GM21786 (cell line): ENCODE results near the gene NGEF.

Experiments used
- ATAC-seq: cut with Tn5 transposase; IDR thresholded peaks from one replicate; pipeline ENCODE4 v1.9.1; 2021; ENCODE audit not compliant: unreplicated experiment

NGEF gene

DNA sequence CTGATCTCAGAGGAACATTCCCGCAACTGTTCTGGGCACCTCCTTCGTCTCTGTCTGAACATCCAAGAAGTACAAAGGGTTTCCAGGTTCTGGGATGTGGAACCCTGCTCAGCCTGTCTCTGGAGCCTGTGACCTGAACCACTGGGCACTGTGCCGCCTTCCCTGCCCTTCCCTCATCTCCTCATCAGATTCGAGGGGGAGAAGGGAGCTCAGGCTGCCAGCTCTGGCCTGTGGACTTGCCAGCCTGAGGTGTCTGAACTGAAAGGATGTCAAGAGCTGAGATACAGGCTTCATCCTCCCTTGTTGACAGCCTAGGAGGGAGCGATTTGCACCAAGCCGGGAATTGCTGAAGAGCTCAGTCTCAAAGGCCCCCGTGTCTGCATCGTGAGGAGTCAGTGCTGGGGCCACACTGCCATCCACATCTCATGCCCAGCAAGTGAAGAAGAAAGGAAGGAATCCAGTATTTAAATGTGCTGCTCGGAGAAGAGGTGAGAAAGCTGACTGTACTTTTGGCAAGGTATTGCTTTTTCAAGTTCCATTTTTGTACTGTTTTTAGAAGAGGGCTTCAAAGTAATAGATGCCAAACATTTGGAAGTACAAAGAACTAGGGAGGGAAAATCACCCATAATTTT lies 32.0 kb upstream of the NGEF start:
- no peak for ATAC-seq

DNA sequence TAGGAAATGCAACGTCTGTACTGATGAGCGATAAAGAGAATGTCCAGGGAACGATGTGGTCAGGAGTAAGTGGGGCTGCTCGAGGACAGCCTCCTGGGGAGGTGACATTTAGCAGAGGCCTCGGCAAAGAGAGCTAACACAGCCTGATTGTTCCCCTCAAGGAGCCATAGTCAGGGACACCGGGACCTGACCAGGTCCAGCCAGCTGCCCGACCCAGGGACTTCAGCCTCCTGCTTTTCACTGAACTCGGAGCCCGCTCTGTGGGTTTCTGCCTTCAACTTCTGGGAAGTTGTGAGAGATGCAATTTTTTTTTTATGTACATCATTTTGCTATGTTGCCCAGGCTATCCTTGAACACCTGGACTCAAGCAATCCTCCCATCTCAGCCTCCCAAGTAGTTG lies 29.5 kb upstream of the NGEF start:
- ATAC-seq = no peak

DNA sequence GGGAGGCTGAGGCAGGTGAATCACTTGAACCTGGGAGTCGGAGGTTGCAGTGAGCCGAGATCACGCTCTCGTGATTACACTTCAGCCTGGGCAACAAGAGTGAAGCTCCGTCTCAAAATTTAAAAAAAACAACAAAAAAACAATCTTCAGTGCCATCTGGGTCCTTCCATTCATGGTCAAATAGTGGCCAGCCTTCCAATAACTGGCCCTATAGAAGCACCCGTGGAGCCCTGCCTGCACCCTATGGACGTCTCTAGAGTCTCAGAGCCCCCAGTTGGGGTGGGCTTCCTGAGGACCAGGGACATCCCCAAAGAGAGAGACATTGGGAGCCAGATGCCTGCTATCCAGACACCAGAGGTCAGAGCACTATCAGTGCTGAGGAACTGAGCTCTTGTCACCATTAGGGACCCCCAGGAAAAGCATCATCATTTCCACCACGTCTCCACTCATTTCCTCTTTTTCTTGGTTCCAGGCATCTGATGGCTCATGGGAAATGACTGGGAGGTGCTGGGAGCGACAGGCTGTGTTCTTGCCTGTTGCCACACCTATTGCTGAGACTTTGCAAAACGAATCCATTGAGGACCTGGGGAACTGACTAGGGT lies 28.8 kb upstream of the NGEF start:
- ATAC-seq = no peak

DNA sequence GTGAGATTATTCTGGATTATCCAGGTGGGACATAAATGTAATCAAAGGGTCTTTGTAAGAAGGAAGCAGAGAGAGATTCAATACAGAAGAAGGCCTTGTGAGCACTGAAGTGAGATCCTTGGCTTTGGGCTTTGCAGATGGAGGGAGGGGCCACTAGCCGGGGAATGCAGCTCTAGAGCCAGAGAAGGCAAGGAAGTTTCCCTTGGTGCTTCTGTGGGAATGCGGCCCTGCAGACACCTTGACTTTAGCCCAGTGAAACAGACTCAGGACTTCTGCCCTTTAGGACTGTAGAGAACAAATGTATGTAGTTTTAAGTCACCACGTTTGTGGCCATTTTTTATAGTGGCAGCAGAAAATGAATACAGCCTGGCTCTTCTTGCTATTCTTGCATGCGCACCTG lies 27.5 kb upstream of the NGEF start:
- no peak for ATAC-seq

DNA sequence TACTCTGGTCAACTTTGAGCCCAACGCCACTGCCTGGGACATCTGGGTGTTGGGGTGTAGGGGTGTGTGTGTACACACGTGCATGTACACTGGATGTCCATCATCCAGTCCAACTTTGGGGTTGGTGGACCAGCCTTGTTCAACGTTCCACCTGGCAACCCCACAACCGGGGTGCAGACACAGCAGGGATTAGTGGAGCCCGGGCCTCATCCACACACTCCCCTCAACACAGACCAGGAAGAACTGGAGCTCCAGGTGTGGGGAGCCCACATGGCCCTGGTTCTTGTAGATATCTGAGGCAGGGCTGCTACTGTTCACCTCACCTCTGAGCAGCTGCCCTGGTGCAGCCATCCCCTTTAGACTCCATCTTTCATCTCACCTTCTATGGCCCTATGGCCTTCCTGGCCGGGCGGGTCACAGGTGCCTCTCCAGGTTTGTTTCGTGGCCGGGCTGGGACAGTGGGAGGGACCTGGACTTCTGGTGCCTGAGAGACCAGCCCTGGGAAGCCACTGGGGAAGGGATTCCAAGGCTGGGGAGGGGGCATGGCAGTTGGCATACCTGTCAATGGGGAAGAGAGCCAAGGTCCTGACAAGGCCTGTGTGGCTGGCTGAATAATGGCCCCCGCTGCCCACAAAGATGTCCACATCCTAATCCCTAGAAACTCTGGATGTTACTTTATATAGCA lies 26.9 kb upstream of the NGEF start:
- no peak for ATAC-seq

DNA sequence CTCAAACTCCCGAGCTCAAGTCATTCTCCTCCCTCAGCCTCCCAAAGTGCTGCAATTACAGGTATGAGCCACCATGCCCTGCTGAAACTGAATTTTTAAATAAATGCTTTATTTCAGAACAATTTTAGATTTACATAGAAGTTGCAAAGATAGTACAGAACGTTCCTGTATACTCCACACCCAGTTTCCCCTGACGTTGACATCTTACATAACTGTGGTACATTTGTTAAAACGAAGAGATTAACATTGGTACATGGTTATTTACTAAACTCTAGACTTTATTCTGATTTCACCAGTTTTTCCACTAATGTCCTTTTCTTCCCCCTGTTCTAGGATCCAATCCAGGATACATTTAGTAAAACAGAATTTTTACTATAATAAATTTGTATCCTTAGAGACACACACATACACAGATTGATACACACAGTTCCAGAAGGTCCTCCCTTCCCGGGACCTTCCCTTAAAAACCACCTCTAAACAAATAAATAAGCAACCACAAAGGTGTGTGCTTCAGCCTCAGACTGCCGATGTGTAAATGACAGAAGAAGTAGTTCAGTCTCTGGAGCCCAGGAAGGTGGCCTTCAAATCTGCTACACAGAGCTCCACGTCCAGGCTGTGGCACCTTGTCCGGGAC lies 26.3 kb upstream of the NGEF start:
- ATAC-seq = no peak

DNA sequence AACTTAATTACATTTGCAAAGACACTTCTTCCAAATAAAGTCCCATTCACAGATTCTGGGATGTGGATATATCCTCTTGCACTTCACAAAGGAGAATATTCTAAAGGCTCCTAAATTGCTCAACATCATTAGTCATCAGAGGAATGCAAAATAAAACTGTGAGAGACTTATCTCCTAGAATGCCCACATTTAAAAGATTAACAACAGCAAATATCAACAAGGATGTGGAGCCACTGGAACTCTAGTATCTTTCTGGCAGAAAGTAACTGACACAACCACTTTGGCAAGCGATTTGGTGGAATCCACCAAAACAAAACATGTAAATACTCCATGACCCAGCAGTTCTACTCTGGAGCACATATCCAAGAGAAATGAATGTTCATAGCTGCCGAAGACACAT lies 24.0 kb upstream of the NGEF start:
- ATAC-seq = no peak

DNA sequence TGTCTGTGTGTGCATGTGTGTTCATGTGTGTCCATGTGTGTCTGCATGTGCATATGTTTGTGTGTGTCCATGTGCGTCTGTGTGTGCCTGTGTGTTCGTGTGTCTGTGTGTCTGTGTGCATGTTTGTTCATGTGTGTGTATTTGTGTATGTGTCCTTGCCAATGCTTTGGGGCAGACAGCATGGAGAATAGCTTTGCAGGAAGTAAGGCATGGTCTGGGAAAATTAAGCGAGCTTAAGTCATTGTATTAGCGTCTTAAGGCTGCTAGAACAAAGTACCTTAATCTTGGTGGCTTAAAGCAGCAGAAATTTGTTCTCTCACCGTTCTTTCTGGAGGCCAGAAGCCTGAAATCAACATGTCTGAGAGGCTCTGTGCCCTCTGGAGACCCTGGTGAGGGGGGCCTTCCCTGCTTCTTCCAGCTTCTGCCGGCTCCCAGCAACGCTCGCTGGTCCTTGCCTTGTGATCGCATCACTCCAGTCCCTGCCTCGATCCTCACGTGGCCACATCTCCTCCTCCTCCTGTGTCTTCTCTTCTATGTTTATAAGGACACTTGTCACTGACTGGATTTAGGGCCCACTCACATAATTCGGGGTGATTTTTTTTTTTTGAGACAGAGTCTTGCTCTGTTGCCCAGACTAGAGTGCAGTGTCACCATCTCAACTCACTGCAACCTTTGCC lies 23.2 kb upstream of the NGEF start:
- ATAC-seq = no peak

DNA sequence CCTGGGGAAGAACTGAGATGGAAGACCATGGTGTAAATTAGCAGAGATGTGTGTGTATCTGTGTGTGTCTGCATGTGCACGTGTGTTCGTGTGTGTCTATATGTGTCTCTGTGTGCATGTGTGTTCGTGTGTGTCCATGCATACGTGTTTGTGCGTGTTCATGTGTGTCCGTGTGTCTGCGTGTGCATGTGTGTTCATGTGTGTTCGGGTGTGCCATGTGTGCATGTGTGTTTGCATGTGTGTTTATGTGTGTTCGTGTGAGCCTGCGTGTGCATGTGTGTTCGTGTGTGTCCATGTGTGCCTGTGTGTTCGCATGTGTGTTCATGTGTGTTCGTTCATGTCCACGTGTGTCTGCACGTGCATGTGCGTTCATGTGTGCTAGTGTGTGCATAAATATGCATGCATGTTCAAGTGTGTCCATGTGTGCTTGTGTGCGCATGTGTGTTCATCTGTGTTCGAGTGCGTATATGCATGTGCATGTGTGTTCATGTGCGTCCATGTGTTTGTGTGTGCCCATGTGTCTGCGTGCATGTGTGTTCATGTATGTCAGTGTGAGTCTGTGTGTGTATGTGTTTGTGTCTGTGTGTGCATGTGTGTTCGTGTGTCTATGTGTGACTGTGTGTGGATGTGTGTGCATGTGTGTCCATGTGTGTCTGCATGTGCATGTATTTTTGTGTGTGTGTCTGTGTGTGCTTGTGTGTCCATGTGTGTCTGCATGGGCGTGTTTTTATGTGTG lies 22.5 kb upstream of the NGEF start:
- ATAC-seq = no peak

DNA sequence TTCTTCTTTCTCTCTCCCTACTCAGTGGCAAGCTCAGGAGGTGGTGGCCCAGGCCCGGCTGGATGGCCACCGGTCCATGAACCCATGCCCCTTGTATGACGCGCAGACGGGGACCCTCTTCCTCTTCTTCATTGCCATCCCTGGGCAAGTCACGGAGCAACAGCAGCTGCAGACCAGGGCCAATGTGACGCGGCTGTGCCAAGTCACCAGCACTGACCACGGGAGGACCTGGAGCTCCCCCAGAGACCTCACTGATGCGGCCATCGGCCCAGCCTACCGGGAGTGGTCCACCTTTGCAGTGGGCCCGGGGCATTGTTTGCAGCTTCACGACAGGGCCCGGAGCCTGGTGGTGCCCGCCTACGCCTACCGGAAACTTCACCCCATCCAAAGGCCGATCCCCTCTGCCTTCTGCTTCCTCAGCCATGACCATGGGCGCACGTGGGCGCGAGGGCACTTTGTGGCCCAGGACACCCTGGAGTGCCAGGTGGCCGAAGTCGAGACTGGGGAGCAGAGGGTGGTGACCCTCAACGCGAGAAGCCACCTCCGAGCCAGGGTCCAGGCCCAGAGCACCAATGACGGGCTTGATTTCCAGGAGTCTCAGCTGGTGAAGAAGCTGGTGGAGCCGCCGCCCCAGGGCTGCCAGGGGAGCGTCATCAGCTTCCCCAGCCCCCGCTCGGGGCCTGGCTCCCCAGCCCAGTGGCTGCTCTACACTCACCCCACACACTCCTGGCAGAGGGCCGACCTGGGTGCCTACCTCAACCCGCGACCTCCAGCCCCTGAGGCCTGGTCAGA lies 21.2 kb upstream of the NGEF start:
- ATAC-seq = no peak

DNA sequence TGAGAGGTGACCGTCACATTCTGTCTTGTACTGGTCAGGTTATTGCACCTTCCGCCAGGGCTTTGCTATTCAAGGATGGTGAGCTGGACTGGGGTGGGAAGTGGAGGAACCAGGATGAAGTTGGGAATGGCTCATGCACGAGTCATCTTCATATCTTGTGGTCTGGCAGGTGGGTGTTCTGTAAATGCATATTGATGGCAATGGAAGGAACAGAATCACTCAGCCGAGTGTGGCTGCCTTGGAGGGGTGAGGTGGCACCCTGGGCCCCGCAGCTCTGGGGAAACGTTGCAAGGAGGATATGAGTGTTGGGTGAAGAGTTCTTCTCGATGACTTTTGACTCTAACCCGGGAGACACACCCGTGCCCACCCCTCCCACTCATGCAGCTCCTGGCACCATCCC lies 20.6 kb upstream of the NGEF start:
- ATAC-seq = no peak

DNA sequence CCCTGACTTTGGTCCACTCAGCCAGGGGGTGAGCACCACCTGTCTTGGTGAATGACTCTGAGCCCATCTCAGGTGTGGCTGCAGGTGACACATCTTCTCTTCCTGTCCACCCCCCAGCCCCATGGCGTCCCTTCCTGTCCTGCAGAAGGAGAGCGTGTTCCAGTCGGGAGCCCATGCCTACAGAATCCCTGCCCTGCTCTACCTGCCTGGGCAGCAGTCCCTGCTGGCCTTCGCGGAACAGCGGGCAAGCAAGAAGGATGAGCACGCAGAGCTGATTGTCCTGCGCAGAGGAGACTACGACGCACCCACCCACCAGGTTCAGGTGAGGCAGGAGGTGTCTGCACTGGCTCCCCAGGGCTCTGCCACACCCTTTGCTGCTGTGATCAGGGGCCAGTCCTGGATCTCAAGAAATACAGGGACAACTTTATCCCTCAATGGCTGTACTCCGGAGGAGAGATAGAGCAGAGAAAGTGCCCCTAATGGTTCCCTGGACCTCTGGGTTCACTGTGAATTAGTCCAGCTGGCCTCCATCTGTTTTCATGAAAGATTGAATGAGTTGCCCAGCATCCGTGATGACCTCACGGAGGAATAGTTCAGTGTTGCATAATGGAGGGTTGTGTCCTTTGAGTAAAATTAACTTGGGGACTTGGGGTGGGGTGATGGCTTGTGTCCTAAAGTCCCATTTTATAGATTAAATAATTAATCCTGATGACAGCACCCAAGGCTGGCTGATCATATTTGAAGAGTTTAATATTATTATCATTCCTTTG lies 19.7 kb upstream of the NGEF start, which contains the start of gene NEU2:
NEU2 (plus strand) TSS at position 122 of the 770 bp plus-strand sequence; CDS start at position 122, 0 bp downstream.
- ATAC-seq = no peak

DNA sequence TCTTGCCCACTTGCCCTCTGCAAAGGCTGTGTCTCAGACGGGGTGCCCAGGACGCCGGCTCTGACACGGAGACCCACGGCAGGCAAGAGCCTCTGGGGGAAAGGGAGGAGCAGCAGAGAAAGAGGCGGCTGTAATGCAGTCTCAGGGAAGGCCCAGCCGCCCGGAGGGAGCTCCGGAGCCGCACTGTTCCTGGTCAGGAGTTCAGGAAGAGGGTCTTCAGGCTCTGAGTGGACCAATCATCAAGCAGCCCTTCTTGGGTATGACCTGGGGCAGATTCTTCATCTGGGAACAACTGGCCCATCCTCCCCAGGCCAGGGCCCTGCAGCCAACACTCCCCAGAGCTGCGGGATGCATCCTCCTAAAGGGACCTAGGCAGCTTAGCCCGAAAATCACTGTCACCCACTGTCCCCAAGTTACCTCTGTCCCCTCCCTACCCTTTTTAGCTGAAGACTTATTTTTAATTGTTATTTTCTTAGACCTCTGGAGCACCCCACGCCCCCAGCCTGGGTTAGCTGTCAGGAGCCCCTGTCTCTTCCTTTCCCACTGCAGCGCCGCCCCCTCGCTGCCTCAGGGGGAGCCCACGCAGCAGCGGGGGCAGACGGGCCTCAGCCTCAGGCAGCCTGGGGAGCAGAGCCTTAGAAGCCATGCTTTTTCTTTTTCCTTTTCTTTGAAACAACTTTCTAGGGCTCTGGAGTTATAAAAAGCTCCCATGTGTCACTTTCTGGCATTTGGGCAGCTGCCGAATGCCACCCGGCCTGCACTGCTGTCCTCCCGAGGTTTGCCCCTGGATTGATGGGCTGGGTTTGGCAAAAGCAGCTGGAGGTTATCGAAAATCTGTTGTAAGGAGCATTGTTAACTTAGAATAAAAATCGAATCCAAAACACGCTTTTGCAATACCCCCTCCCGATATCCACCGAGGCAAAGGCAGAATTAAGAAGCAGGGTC lies 18.8 kb upstream of the NGEF start:
- ATAC-seq = no peak

DNA sequence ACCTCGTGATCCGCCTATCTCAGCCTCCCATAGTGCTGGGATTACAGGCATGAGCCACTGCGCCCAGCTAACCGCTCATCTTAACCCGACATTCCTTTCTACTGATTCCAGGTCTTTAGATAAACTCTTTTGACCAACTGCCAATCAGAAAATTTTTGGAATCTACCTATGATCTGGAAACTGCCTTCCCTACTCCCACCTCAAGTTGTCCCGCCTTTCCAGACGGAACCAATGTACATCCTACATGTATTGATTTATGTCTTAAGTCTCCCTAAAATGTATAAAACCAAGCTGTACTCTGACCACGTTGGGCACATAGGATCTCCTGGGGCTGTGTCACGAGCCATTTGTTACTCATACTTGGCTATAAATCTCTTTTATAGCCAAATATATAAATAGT lies 16.3 kb upstream of the NGEF start:
- ATAC-seq = no peak

DNA sequence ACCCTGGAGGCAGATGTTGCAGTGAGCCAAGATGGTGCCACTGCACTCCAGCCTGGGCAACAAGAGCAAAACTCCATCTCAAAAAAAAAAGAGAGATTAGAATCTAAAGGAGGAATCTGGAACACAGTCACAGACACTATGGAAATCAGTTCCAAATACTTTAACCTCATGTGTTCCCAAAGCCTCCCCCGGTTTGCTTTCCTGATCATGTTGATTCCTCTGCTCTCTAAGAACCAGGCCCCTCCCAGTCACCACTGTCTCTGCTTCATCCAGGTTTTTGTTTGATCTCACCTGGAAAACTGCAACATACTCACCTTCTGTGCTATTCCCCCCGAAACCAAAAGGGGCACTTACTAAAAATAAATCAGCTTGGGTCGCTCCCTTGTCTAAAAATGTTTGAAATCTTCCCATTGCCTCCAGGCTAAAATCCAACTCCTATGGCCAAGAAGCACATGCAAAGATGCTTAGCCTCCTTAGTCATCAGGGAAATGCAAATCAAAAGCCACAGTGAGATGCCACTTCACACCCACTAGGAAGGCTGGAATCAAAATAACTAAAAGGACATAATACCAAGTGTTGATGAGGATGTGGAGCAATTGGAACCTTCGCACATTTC lies 13.2 kb upstream of the NGEF start:
- ATAC-seq = no peak

DNA sequence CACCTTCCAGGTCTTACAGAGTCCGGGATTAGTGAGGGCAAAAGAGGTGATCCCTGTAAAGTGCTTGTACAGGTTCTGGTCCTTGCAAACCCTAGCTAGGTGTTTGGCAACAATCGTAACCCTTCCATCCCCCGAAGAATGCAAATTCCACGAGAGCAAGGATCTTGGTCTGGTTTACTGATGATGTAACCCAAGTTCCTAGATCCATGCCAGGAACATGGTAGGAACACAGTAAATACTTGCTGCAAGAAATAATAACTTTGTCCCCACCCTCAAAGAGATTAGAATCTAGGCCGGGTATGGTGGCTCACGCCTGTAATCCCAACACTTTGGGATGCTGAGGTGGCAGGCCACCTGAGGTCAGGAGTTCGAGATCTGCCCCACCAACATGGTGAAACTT lies 12.7 kb upstream of the NGEF start:
- no peak for ATAC-seq

DNA sequence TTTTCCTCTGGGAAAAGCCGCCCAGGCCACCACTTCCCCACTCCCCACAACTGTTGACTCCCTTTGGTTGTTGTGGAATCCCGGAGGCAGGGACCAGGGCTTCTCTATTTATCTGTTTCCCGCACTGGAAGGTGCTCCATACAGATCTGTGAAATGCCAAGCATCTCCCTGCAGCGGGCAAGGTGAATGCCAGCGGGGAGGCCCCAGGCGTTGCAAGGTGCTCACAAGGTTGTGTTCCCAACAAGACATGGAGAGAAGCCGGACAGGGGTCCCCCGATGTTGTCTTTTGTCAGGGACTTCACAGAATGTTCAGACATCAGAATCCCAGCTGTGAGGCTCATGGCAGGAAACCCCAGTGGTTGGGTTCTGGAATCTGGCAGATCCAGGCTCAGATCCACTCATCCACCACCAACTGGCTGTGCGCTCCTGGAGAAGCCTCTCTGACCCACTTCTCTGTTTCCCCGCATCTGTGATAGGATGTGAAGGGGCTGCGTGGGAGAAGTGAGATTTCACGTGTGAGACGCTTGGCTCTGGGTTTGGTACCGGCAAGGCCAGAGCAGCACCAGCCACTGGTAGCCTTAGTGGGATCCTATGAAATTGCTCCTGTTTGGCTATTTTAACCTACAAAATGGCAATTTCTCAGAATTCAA lies 10.8 kb upstream of the NGEF start:
- ATAC-seq = no peak
